ENCODE results near the gene VPS4A. TPM values are rescaled to one million over a fixed set of nuclear protein-coding genes. Genes with fewer than 3 reads are reported as not detected.
A peak's percentile ranks its signal among the peaks of the same experiment; 100 is the strongest.

The VPS4A gene
- total and polyA plus RNA-seq, 2 of the 4 experiments (the other 2 are of a cell fraction), result 23.3 to 25.2 TPM

DNA sequence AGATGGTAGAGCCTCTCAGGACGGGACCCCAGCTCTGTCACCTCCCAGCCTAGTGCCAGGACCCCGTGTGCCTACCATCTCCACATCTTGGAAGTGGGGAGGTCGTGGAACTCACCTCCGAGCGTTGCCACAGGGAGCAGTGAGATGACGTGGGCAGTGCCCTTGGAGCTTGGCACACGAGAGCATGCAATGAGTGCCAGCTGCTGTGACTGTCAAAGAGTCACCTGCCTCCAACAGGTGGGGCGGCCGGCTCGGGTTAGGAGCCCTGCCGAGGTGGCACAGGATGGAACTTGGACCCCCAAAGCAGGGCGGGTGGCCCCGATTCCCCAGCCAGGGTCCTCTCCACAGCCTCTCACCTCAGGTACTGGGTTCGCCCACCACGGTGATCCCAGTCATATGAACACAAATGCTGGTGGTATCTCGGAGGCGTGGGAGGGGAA lies 5.5 kb downstream of the VPS4A start:
- no peak for ATAC-seq (ENCODE audit: low read depth)
- no peak for DNase-seq
- Histone ChIP-seq H3K14ac (replicated peaks; ENCODE audit: low read depth, low read length) (no peak overlapping the region), H3K27ac (ENCODE audit: insufficient read depth, low read length) (no peak overlapping the region), H2AK5ac (ENCODE audit: low read depth, low read length) (no peak overlapping the region), H2AFZ (replicated peaks; ENCODE audit: low read length, poor library complexity) (no peak overlapping the region), H3K36me3 (ENCODE audit: control insufficient read depth, insufficient read depth, low read length) (peaks cover 65% of the 10 kb centered on the region), H3K23ac (ENCODE audit: low read depth, low read length) (no peak overlapping the region), H2BK20ac (ENCODE audit: low read depth, low read length) (no peak overlapping the region), H3K56ac (ENCODE audit: extremely low read depth, insufficient read depth, low read length) (no peak overlapping the region), H3K9ac (ENCODE audit: low read depth, low read length) (no peak overlapping the region), H4K5ac (ENCODE audit: low read depth, low read length) (no peak overlapping the region), H3K79me1 (ENCODE audit: low read depth in 1 of 2, low read length in 2 of 2) (peaks cover 36 to 82% of the 10 kb centered on the region in 2 experiments), H2BK15ac (ENCODE audit: low read depth, low read length) (no peak overlapping the region), H2BK120ac (ENCODE audit: low read depth, low read length) (no peak overlapping the region), H3K4me1 (ENCODE audit: control insufficient read depth, insufficient read depth, low read length) (peaks cover 4% of the 10 kb centered on the region), H3K4me3 (ENCODE audit: insufficient read depth, low read depth, low read length) (no peak overlapping the region), H3K18ac (ENCODE audit: low read depth, low read length) (no peak overlapping the region), H4K20me1 (ENCODE audit: insufficient read depth, low read length) (peaks cover 39% of the 10 kb centered on the region), H4K91ac (ENCODE audit: insufficient read depth, low read depth, low read length) (no peak overlapping the region), H4K8ac (ENCODE audit: low read depth in 2 of 2, low read length in 2 of 2) (no peak overlapping the region), H3K27me3 (ENCODE audit: control insufficient read depth, insufficient read depth, low read length) (no peaks in the 10 kb centered on the region), H3K4me2 (ENCODE audit: low read depth, low read length) (no peak overlapping the region), H2AK9ac (replicated peaks; ENCODE audit: low read depth, low read length, poor library complexity) (peak overlapping the region; percentile 55), H3K9me1 (ENCODE audit: insufficient read depth, low read length) (peaks cover 4% of the 10 kb centered on the region; the same call in 1 of the 2 replicates), H3K4ac (ENCODE audit: low read depth, low read length) (no peak overlapping the region), H3K9me3 (ENCODE audit: control insufficient read depth, insufficient read depth, low read length) (no peaks in the 10 kb centered on the region), H2BK5ac (ENCODE audit: low read depth, low read length, poor library complexity, severe bottlenecking) (no peak overlapping the region)
- CTCF ChIA-PET, result no interaction called here
- no TSS peak for BruUV-seq (replicated peaks)
- dilution Hi-C loops (cut with HindIII; ENCODE audit: low sequenced_read_pairs, unreplicated experiment) (no loop called here), intact Hi-C loops (cut with micrococcal nuclease) (no loop called here), in situ Hi-C loops (cut with MboI; ENCODE audit: low sequenced_read_pairs) (no loop called here)
- 93% methylated on average over 10 of the region's 17 CpGs; no CpG with 5 or more reads in 1 of the 2 experiments for WGBS, 2 experiments (ENCODE audit: extremely low coverage in 2 of 2, insufficient read length in 1 of 2)
- TF ChIP-seq CEBPB (IDR thresholded peaks at IDR 0.05; ENCODE audit: low read depth, low read length), result no peak
- TF ChIP-seq, protein P1, sequence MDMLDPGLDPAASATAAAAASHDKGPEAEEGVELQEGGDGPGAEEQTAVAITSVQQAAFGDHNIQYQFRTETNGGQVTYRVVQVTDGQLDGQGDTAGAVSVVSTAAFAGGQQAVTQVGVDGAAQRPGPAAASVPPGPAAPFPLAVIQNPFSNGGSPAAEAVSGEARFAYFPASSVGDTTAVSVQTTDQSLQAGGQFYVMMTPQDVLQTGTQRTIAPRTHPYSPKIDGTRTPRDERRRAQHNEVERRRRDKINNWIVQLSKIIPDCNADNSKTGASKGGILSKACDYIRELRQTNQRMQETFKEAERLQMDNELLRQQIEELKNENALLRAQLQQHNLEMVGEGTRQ (IDR thresholded peaks at IDR 0.05; ENCODE audit: low read depth, low read length), result no peak
- TF ChIP-seq, protein P2, sequence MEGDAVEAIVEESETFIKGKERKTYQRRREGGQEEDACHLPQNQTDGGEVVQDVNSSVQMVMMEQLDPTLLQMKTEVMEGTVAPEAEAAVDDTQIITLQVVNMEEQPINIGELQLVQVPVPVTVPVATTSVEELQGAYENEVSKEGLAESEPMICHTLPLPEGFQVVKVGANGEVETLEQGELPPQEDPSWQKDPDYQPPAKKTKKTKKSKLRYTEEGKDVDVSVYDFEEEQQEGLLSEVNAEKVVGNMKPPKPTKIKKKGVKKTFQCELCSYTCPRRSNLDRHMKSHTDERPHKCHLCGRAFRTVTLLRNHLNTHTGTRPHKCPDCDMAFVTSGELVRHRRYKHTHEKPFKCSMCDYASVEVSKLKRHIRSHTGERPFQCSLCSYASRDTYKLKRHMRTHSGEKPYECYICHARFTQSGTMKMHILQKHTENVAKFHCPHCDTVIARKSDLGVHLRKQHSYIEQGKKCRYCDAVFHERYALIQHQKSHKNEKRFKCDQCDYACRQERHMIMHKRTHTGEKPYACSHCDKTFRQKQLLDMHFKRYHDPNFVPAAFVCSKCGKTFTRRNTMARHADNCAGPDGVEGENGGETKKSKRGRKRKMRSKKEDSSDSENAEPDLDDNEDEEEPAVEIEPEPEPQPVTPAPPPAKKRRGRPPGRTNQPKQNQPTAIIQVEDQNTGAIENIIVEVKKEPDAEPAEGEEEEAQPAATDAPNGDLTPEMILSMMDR (conservative IDR thresholded peaks at IDR 0.05; ENCODE audit: low read depth, low read length), result no peak
- TF ChIP-seq NFE2L2 (IDR thresholded peaks at IDR 0.05; ENCODE audit: low read depth, low read length), result no peak
- TF ChIP-seq FOS (IDR thresholded peaks at IDR 0.05; ENCODE audit: low read depth, low read length), result no peak
- TF ChIP-seq MXI1 (IDR thresholded peaks at IDR 0.05; ENCODE audit: borderline replicate concordance, low read depth, low read length), result no peak
- TF ChIP-seq SMC3 (IDR thresholded peaks at IDR 0.05; ENCODE audit: low read depth, low read length), result no peak
- no peak for TF ChIP-seq CHD1 (IDR thresholded peaks at IDR 0.05; ENCODE audit: low read depth, low read length)
- no peak for TF ChIP-seq RCOR1 (IDR thresholded peaks at IDR 0.05; ENCODE audit: insufficient replicate concordance, low read length)
- TF ChIP-seq, protein P3, sequence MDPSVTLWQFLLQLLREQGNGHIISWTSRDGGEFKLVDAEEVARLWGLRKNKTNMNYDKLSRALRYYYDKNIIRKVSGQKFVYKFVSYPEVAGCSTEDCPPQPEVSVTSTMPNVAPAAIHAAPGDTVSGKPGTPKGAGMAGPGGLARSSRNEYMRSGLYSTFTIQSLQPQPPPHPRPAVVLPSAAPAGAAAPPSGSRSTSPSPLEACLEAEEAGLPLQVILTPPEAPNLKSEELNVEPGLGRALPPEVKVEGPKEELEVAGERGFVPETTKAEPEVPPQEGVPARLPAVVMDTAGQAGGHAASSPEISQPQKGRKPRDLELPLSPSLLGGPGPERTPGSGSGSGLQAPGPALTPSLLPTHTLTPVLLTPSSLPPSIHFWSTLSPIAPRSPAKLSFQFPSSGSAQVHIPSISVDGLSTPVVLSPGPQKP (IDR thresholded peaks at IDR 0.05; ENCODE audit: borderline replicate concordance, low read depth, low read length), result no peak
- TF ChIP-seq BHLHE40 (IDR thresholded peaks at IDR 0.05; ENCODE audit: low read depth, low read length), result no peak
- no peak for TF ChIP-seq MAFK (IDR thresholded peaks at IDR 0.05; ENCODE audit: low read depth, low read length)
- no peak for TF ChIP-seq RFX5 (IDR thresholded peaks at IDR 0.05; ENCODE audit: low read depth, low read length)
- no peak for TF ChIP-seq RAD21 (IDR thresholded peaks at IDR 0.05; ENCODE audit: low read length)
- no peak for TF ChIP-seq MAZ (IDR thresholded peaks at IDR 0.05; ENCODE audit: borderline replicate concordance, low read depth, low read length)
- TF ChIP-seq POLR2A (IDR thresholded peaks at IDR 0.05; ENCODE audit: low read depth, low read length), result no peak
- POLR2A ChIA-PET (ENCODE audit: unreplicated experiment), result no interaction called here

Data from IMR-90 (cell line).